Thyroid gland (tissue), 4 donors: Measurements from ENCODE around the gene MTCL1. TPM values are rescaled to one million over a fixed set of nuclear protein-coding genes. Genes with fewer than 3 reads are reported as not detected.

Experiments used
- DNase-seq, 2 donors: peaks; one replicate each; pipeline ENCODE4 v3.0.0-alpha.2; 2019
- H3K27ac ChIP-seq, 3 donors: fragments of 200-600 bp; sonication (generic); 1 replicate in 2 of 3; 2 replicates in 1 of 3; pipeline ENCODE4 v1.5.1; 2016 to 2019; ENCODE audit warnings: mild to moderate bottlenecking in 1 of 3, moderate library complexity in 1 of 3
- H3K27me3 ChIP-seq: fragments of 200-600 bp; sonication (generic); one replicate; pipeline ENCODE4 v1.5.1; 2019
- H3K36me3 ChIP-seq, 2 donors: fragments of 200-600 bp; sonication (generic); one replicate each; pipeline ENCODE4 v1.5.1; 2016 to 2019
- H3K4me1 ChIP-seq, 2 donors: fragments of 200-600 bp; sonication (generic); one replicate each; pipeline ENCODE4 v1.5.1; 2017 to 2019
- H3K4me3 ChIP-seq, 3 donors: fragments of 200-600 bp; sonication (generic); replicated peaks in 1 of 3; 1 replicate in 2 of 3; 2 replicates in 1 of 3; pipeline ENCODE4 v1.5.1; 2016; ENCODE audit warnings: mild to moderate bottlenecking in 1 of 3
- H3K9me3 ChIP-seq: fragments of 200-600 bp; sonication (generic); one replicate; pipeline ENCODE4 v1.5.1; 2017
- CTCF ChIP-seq, 6 experiments: fragments of 200-600 bp in 3 of 6; fragments of 450-650 bp in 3 of 6; sonication (generic) in 3 of 6; IDR thresholded peaks; one replicate each; pipeline ENCODE4 v1.5.1; 2016 to 2019; ENCODE audit warnings: antibody characterized with exemption in 6 of 6, mild to moderate bottlenecking in 2 of 6, inconsistent platforms in 1 of 6, moderate library complexity in 1 of 6
- POLR2A ChIP-seq, 2 donors: fragments of 450-650 bp; IDR thresholded peaks; one replicate each; pipeline ENCODE4 v1.6.1; 2017; ENCODE audit warnings: antibody characterized with exemption in 2 of 2, mild to moderate bottlenecking in 2 of 2, moderate library complexity in 1 of 2
- WGBS, 2 donors: methylation state at CpG; one replicate each; pipeline ENCODE4 v1.1.5; 2017; 5-methylcytosine and 5-hydroxymethylcytosine counted together
- intact Hi-C: fragments of 100-400 bp; cut with DNase I; formaldehyde crosslinking; loops from one replicate; pipeline ENCODE4 v1.15.1; 2023
- total RNA-seq, 4 donors: library from RNA; depleted of rRNA; stranded (reverse); fragments of >200 nt; gene quantifications; one replicate each; pipeline ENCODE4 v1.2.3, GENCODE V29; 2016

The MTCL1 gene
- total RNA-seq, 4 donors from 2014 or later: 2.0 to 3.2 (median 2.5) TPM

- H3K36me3 ChIP-seq: no peaks in the 10 kb centered on the region
- no peaks in the 10 kb centered on the region for H3K9me3 ChIP-seq
- intact Hi-C loops: no loop called here
- no peak for DNase-seq
- WGBS, 2 donors: 51 to 55% methylated on average over 17 to 19 of the region's 25 CpGs
- TF ChIP-seq POLR2A (IDR thresholded peaks at IDR 0.05) (no peak), CTCF (IDR thresholded peaks at IDR 0.05) (no peak)
- no peak overlapping the region for H3K4me3 ChIP-seq
- no peaks in the 10 kb centered on the region for H3K27me3 ChIP-seq
- peaks cover 6 to 19% of the 10 kb centered on the region in 2 donors for H3K4me1 ChIP-seq
- H3K27ac ChIP-seq: no peak overlapping the region
These were observed 2.2 kb upstream of the MTCL1 start for GRCh38 chr18:8703092-8703709.

- DNase-seq: peak in 1 of 2 donors; percentile 9
- WGBS, 2 donors: 53 to 61% methylated on average over 16 of the region's 16 CpGs
- intact Hi-C loops: no loop called here
- Histone ChIP-seq H3K4me3 (peak overlapping the region in 1 of 3 donors; percentile 76), H3K4me1 (peaks cover 6 to 19% of the 10 kb centered on the region in 2 donors), H3K36me3 (no peaks in the 10 kb centered on the region), H3K27me3 (no peaks in the 10 kb centered on the region), H3K27ac (no peak overlapping the region), H3K9me3 (no peaks in the 10 kb centered on the region)
- no peak for TF ChIP-seq POLR2A (IDR thresholded peaks at IDR 0.05)
- no peak for TF ChIP-seq CTCF (IDR thresholded peaks at IDR 0.05)
These were observed 1.5 kb upstream of the MTCL1 start for GRCh38 chr18:8703781-8704301.

- 5 to 9% methylated on average over 13 to 39 of the region's 64 CpGs for WGBS, 2 donors
- no peaks in the 10 kb centered on the region for H3K27me3 ChIP-seq
- H3K9me3 ChIP-seq: no peaks in the 10 kb centered on the region
- H3K27ac ChIP-seq: peak overlapping the region; percentile 66 to 81 (median 73)
- peak; percentile 86 to 87 for DNase-seq
- H3K4me1 ChIP-seq: peaks cover 6 to 19% of the 10 kb centered on the region in 2 donors
- intact Hi-C loops: no loop called here
- peak overlapping the region; percentile 23 to 76 (median 70) for H3K4me3 ChIP-seq
- peak in 1 of 2 donors; percentile 67 for TF ChIP-seq POLR2A (IDR thresholded peaks at IDR 0.05)
- TF ChIP-seq CTCF (IDR thresholded peaks at IDR 0.05): no peak
- H3K36me3 ChIP-seq: no peaks in the 10 kb centered on the region
These were observed 757 bp upstream of the MTCL1 start for GRCh38 chr18:8704361-8705237.

- H3K36me3 ChIP-seq: no peaks in the 10 kb centered on the region
- H3K27me3 ChIP-seq: no peaks in the 10 kb centered on the region
- H3K9me3 ChIP-seq: no peaks in the 10 kb centered on the region
- H3K4me3 ChIP-seq: peak overlapping the region in 2 of 3 donors; percentile 39 to 48
- H3K4me1 ChIP-seq: peaks cover 6 to 19% of the 10 kb centered on the region in 2 donors
- peak; percentile 16 to 28 for DNase-seq
- H3K27ac ChIP-seq: no peak overlapping the region
- TF ChIP-seq POLR2A (IDR thresholded peaks at IDR 0.05) (no peak), CTCF (IDR thresholded peaks at IDR 0.05) (no peak)
- 0 to 5% methylated on average over 3 to 7 of the region's 116 CpGs for WGBS, 2 donors
- intact Hi-C loops: no loop called here
These were observed 820 bp downstream of the MTCL1 start for GRCh38 chr18:8705961-8706790.
